GM12874 (cell line): Measurements from ENCODE around the gene RNF112.

Source experiments
- TF ChIP-seq, protein P1 (sequence below): IDR thresholded peaks from 2 replicates; pipeline ENCODE4 v1.5.1; 2011; ENCODE audit warnings: low read depth, mild to moderate bottlenecking, control low read depth, low read length, moderate library complexity; ENCODE audit not compliant: insufficient read depth

The RNF112 gene

DNA sequence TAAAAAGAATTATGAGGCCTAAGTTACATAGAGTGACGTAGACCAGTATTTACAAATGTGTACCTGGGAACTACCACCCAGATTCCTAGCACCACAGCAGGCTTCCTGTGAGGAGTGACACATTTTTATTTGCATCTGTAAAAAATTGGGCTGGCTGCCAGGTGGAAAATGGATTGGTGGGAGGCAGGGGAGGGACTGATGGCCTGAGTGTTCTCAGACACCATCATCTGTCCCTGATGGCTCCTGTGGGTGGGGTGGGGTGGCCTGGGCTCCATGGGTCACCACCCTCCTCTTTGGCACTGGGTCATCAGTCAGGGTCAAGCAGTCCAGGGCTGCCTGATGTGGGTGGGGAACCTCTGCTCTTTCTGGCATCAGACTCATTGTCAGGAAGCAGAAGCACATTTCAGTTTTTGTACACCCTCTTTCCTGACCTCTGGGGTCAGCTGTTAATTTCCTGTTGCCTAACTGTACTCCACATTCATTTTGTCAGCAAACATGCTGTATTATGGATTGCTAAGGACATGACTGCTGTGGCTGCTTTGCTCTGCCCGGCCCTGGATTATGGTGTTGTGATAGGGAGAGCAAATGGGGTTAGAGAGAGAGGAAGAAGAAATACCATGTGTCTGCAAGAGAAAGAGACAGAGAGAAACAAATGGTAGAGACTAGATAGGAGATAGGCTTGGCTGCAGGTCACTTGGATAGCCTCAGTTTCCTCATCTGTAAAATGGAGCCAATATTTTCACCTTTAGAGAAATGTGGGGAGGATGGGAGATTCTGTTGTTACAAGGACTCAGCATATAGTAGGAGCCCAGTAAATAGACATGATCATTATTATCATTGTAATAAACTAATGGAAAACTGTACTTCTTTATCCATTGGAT lies 12.5 kb upstream of the RNF112 start:
- TF ChIP-seq, protein P1, sequence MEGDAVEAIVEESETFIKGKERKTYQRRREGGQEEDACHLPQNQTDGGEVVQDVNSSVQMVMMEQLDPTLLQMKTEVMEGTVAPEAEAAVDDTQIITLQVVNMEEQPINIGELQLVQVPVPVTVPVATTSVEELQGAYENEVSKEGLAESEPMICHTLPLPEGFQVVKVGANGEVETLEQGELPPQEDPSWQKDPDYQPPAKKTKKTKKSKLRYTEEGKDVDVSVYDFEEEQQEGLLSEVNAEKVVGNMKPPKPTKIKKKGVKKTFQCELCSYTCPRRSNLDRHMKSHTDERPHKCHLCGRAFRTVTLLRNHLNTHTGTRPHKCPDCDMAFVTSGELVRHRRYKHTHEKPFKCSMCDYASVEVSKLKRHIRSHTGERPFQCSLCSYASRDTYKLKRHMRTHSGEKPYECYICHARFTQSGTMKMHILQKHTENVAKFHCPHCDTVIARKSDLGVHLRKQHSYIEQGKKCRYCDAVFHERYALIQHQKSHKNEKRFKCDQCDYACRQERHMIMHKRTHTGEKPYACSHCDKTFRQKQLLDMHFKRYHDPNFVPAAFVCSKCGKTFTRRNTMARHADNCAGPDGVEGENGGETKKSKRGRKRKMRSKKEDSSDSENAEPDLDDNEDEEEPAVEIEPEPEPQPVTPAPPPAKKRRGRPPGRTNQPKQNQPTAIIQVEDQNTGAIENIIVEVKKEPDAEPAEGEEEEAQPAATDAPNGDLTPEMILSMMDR: no peak

DNA sequence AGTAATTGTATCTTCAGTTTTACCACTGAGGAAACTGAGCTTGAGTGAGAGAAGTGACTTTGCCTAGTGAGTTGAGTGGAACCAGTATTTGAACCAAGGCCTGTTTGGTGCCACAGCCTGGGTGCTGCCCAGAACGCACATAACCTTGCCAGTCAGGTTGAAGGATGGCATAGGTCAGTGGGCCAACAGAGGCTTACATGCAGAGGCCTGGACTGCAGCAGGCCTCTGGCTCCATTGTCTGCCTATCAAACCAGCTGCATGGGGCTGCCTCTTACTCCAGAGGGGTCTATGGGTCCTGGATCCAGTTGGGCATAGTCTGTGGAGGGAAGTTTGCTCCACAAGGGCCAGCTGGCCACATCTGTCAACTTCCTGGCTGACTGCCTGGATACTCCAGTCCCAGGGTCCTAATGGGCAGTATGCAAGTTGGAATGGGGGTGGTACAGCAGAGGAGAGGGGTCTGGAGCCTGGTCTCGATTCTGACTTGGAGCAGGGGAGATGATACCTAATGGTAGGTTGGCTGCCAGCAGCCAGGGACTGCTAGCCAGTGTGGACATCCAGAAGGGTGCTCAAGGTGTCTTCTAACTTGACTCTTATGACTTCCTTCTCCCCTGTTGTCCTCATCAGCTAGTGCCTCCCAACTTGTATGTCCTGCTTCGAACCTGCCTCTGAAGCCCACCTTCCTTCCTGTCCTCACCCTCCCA lies 11.1 kb upstream of the RNF112 start:
- TF ChIP-seq, protein P1: no peak

DNA sequence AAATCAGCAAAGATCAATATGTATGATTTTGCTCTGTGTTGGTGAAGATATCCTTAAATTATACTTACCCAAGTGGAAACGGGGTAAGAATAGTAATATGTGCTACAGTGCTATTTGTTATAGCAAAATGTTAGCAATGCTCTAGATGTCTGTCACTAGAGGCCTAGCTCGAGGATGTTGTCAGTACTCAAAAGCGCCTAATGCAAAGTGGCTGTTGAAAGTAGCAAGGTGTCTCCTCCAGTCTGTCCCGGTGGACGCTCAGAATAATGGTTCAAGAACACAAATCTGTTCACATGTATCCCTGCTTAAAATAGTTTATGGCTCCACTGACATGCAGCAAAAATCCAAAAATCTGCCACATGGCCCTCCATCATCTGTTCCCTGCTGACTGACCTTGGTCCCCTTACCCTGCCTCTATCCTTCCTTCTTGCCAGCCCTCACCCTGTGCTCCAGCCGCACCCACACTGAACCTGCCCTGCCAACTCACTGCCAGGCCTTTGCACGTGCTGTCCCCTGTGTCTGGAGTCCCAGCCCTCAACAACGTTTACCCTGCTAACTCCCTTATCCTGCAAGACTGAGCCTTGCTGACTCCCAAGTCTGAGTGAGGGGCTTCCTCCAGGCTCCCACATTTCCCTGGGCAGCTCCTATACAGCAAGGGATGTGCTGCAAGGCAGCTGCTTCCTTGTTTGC lies 9.6 kb upstream of the RNF112 start:
- TF ChIP-seq, protein P1: no peak

DNA sequence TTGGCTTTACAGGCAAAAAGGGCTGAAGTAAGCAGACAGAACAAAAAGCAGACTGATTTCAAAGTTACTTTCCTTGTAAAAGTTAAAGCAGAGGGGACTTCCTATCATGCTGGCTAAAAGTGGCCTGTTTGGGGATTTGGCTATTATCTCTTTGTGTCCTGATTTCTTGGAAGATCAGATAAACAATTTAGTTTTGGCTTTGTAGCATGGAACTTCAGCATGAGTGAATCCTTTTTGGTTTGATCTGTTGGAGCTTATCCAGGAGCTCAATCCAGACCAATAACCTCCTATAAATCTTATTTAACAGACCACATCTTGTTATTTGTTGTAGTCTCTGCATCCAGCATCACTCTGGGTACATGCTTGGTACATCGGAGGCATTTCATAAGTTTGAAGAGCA lies 8.9 kb upstream of the RNF112 start:
- TF ChIP-seq, protein P1: no peak

DNA sequence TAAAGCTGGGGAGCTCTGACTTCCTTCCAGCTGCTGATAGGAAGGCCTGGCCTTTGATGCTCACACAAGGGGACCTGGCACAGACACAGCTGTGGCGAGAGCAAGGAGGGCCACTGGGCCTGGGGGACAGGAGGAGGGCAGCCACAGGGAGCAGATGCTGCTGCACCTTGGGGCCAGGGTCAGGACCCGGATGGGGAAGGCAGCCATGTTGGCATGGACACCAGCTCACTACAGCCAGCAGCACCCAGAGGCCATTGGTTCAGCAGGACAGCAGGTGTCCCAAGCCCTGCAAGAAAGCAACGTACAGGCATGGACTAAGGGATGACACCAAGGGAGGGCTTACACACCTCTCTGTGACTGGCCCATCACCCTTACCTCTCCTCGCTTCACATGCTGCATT lies 8.0 kb upstream of the RNF112 start:
- TF ChIP-seq, protein P1: no peak

DNA sequence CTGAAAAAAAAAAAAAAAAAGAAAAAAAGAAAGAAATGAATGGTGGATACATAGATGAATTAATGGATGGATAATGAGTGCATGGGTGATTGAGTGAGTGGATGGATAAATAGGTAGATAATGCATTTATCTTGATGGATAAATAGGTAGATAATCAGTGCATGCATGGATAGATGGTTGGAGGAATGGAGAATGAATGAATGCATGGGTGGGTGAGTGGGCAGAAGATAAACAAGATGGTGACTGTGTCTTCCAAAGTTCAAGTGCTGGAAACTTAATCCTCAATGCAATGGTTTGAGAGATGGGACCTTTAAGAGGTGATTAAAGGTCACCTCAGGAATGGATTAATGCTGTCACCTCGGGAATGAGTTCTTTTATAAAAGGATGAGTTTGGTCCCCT lies 6.8 kb upstream of the RNF112 start:
- TF ChIP-seq, protein P1: no peak

DNA sequence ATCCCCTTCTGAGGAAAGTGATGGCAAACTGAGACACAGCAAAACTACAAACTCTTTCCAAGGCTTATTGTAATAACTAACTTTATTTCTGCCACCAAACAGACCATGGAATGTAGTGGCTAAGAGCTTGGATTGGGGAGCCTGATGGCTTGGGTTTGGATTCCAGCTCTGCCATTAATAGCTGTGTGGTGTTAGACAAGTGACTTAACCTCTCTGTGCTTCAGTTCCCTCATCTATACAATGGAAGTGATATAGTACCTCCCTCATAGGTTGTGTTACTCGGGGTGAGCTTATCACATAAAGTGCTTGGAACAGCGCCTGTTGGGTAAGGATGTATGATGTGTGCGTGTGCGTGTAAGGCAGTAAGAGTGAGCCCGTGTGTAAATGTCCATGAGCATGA lies 5.9 kb upstream of the RNF112 start:
- TF ChIP-seq, protein P1: no peak
